ENCODE data around the gene NDUFB7. TPM values are rescaled to one million over a fixed set of nuclear protein-coding genes. Genes with fewer than 3 reads are reported as not detected.

NDUFB7 gene
- total and polyA plus RNA-seq, 2 of the 8 experiments (the other 6 are each of a cell fraction or from before 2014, with no cell fraction given) = 151 to 740 TPM

- H4K20me1 ChIP-seq (replicated peaks in 1 of 2; ENCODE audit: control insufficient read depth in 1 of 2, insufficient read depth in 2 of 2, low read length in 2 of 2) = peaks cover 0 to 4% of the 10 kb centered on the region in 2 experiments
- H2AK5ac ChIP-seq (ENCODE audit: low read depth, low read length) = no peak overlapping the region
- H3K4me2 ChIP-seq (ENCODE audit: insufficient read depth in 1 of 2, low read depth in 2 of 2, low read length in 2 of 2) = no peak overlapping the region
- no peak overlapping the region for H3K9ac ChIP-seq (replicated peaks in 1 of 4; ENCODE audit: extremely low read depth in 1 of 4, low read depth in 3 of 4, low read length in 3 of 4)
- peak overlapping the region; percentile 63 for H3K56ac ChIP-seq (replicated peaks; ENCODE audit: insufficient read length, low read depth, low read length)
- TF ChIP-seq FOSL1 (IDR thresholded peaks at IDR 0.05; ENCODE audit: insufficient read depth, low read depth, low read length) = no peak
- no peak for TF ChIP-seq E2F6 (IDR thresholded peaks at IDR 0.05)
- TF ChIP-seq EZH2 (IDR thresholded peaks at IDR 0.05; ENCODE audit: low read depth, low read length, severe bottlenecking) = no peak
- no peak for TF ChIP-seq SIRT6 (IDR thresholded peaks at IDR 0.05; ENCODE audit: low read length)
- TF ChIP-seq CBX5 (IDR thresholded peaks at IDR 0.05; ENCODE audit: low read depth, low read length) = peak; percentile 44; the same call in 1 of the 2 replicates
- TF ChIP-seq SP2 (IDR thresholded peaks at IDR 0.05; ENCODE audit: low read length) = no peak
- ChIA-PET CTCF (ENCODE audit: partially characterized antibody) (interaction anchor here (0.8 kb wide), 1 partner anchor 91 kb away, joined by 3 read pairs; no protein-coding TSS in a partner anchor), POLR2A (ENCODE audit: partially characterized antibody) (no interaction called here)
- H4K5ac ChIP-seq (ENCODE audit: insufficient read length, low read depth, low read length) = no peak overlapping the region
- H4K8ac ChIP-seq (ENCODE audit: extremely low read depth, insufficient read depth, low read length) = no peak overlapping the region
- H3K79me2 ChIP-seq (ENCODE audit: control insufficient read depth in 1 of 2, insufficient read depth in 2 of 2, low read length in 2 of 2) = no peaks in the 10 kb centered on the region
- H2AFZ ChIP-seq (ENCODE audit: low read length) = no peak overlapping the region
- H3K18ac ChIP-seq (ENCODE audit: extremely low read depth, low read length) = no peak overlapping the region
- no peaks in the 10 kb centered on the region for H3K27me3 ChIP-seq (replicated peaks in 1 of 4; ENCODE audit: control insufficient read depth in 3 of 4, extremely low read depth in 1 of 4, insufficient read depth in 3 of 4, low read length in 3 of 4)
- no peak overlapping the region for H2BK5ac ChIP-seq (ENCODE audit: low read depth, low read length)
- peaks cover 45 to 60% of the 10 kb centered on the region in 2 experiments for H3K9me3 ChIP-seq (ENCODE audit: insufficient read depth in 2 of 2, low read depth in 1 of 2, low read length in 1 of 2)
- FAIRE-seq (no peak), DNase-seq (ENCODE audit: low read depth in 1 of 2, low spot score in 2 of 2) (no peak)
- H3K36me3 ChIP-seq (ENCODE audit: control insufficient read depth in 2 of 4, insufficient read depth in 4 of 4, low read length in 3 of 4) = no peaks in the 10 kb centered on the region
- peak overlapping the region; percentile 85 for H3K23ac ChIP-seq (ENCODE audit: insufficient read length)
- 78 to 100% methylated on average over 1 to 3 of the region's 3 CpGs for WGBS, 2 experiments (ENCODE audit: extremely low coverage in 1 of 2, insufficient coverage in 1 of 2, insufficient read length in 1 of 2, insufficient replicate concordance in 2 of 2, low coverage in 1 of 2, low lambda C conversion rate in 2 of 2, missing lambda C conversion rate in 1 of 2)
- no peaks in the 10 kb centered on the region for H3K79me1 ChIP-seq (ENCODE audit: low read depth, low read length)
- H2BK20ac ChIP-seq (ENCODE audit: low read length) = no peak overlapping the region
- H2BK12ac ChIP-seq (ENCODE audit: low read depth, low read length) = no peak overlapping the region
- no peak overlapping the region for H3K4ac ChIP-seq (replicated peaks; ENCODE audit: insufficient read length, low read depth, low read length)
- no peak overlapping the region for H2BK15ac ChIP-seq (ENCODE audit: low read length)
- H3K23me2 ChIP-seq (ENCODE audit: low read depth, low read length) = peaks cover 6% of the 10 kb centered on the region; the same call in 1 of the 2 replicates
- H3K27ac ChIP-seq (ENCODE audit: low read depth, low read length) = no peak overlapping the region
- no peak overlapping the region for H3K4me3 ChIP-seq (ENCODE audit: extremely low read depth in 1 of 4, insufficient read depth in 2 of 4, low read depth in 3 of 4, low read length in 4 of 4)
- no peak overlapping the region for H2BK120ac ChIP-seq (replicated peaks; ENCODE audit: low read depth, low read length)
- H3K4me1 ChIP-seq (replicated peaks in 1 of 4; ENCODE audit: control insufficient read depth in 3 of 4, insufficient read depth in 4 of 4, low read length in 3 of 4) = no peaks in the 10 kb centered on the region
- no peak overlapping the region for H3K14ac ChIP-seq (ENCODE audit: insufficient read length)
- H4K91ac ChIP-seq (replicated peaks; ENCODE audit: insufficient read length, low read length) = peak overlapping the region; percentile 37
Measured at GRCh38 chr19:14595558-14595957, 23.7 kb upstream of the NDUFB7 start.

Data from H1 (cell line).